GM12872 (cell line): ENCODE measurements around the gene RIIAD1.

Experiments used
- CTCF ChIP-seq: IDR thresholded peaks from 3 replicates; pipeline ENCODE4 v1.5.1; 2011; ENCODE audit warnings: low read depth, mild to moderate bottlenecking, low read length, moderate library complexity; ENCODE audit not compliant: insufficient read depth

The RIIAD1 gene

GRCh38 chr1:151713044-151713443, 8.3 kb upstream of the RIIAD1 start:
- no peak for TF ChIP-seq CTCF

- TF ChIP-seq CTCF, result no peak
These were observed 7.4 kb upstream of the RIIAD1 start for GRCh38 chr1:151713874-151714273.

GRCh38 chr1:151714820-151715725, 6.2 kb upstream of the RIIAD1 start:
- no peak for TF ChIP-seq CTCF

GRCh38 chr1:151715726-151716404, 5.5 kb upstream of the RIIAD1 start:
- TF ChIP-seq CTCF, result 0 out of 3 replicates have a peak, but pooled peaks have one; percentile 33

- no peak for TF ChIP-seq CTCF
These were observed 4.9 kb upstream of the RIIAD1 start for GRCh38 chr1:151716405-151716762.

- TF ChIP-seq CTCF, result no peak
These were observed 4.3 kb upstream of the RIIAD1 start, which contains the start of gene CELF3 for GRCh38 chr1:151716771-151717631. CELF3 (minus strand) TSS chr1:151716803; CDS start chr1:151716020, 783 bp downstream.

- TF ChIP-seq CTCF, result no peak
These were observed 3.3 kb upstream of the RIIAD1 start for GRCh38 chr1:151718011-151718431.
